Activated B cell treated with CpG ODN at 0.5 μM for 24 hours (primary cell): ENCODE data around the gene DAB1. TPM values are rescaled to one million over a fixed set of nuclear protein-coding genes. Genes with fewer than 3 reads are reported as not detected.

ENCODE experiments used
- ATAC-seq: fragments of 200-7000 bp; cut with Tn5 transposase; one replicate; pipeline ENCODE4 v1.10.0; 2021; ENCODE audit warnings: low read depth, mild to moderate bottlenecking, moderate library complexity
- CTCF ChIA-PET: fragments of 350-600 bp; sonication (Branson Sonifier 250); formaldehyde crosslinking; loops from one replicate; lab custom pipeline; 2021; ENCODE audit warnings: antibody characterized with exemption; lab: Charles Lee
- POLR2A ChIA-PET: fragments of 350-600 bp; sonication (Branson Sonifier 250); formaldehyde crosslinking; loops from one replicate; lab custom pipeline; 2021; ENCODE audit warnings: antibody characterized with exemption; lab: Charles Lee
- DNase-seq: peaks from one replicate; pipeline ENCODE4 v3.0.0; 2022
- H3K27ac Mint-ChIP-seq: one replicate; pipeline ENCODE4 v1.8.0; 2020; ENCODE audit warnings: mixed read lengths
- H3K27me3 Mint-ChIP-seq: one replicate; pipeline ENCODE4 v1.8.0; 2021; ENCODE audit warnings: mixed read lengths
- H3K36me3 Mint-ChIP-seq: one replicate; pipeline ENCODE4 v1.8.0; 2021; ENCODE audit warnings: low read depth, mixed read lengths
- H3K4me1 Mint-ChIP-seq: one replicate; pipeline ENCODE4 v1.8.0; 2021; ENCODE audit warnings: mixed read lengths
- H3K4me3 Mint-ChIP-seq: one replicate; pipeline ENCODE4 v1.8.0; 2020; ENCODE audit warnings: mild to moderate bottlenecking, mixed read lengths
- H3K9me3 Mint-ChIP-seq: one replicate; pipeline ENCODE4 v1.8.0; 2020; ENCODE audit warnings: mixed read lengths
- intact Hi-C: fragments of 100-400 bp; cut with micrococcal nuclease; formaldehyde crosslinking; loops from one replicate; pipeline ENCODE4 v1.15.1; 2024
- total RNA-seq: library from RNA; stranded (reverse); gene quantifications from 2 replicates; pipeline ENCODE4 v1.2.3, GENCODE V29; 2022
- TF ChIP-seq, protein P1 (sequence below): fragments of 200-600 bp; IDR thresholded peaks from one replicate; pipeline ENCODE4 v1.8.0; 2022; ENCODE audit warnings: antibody characterized with exemption, mild to moderate bottlenecking

DAB1 gene
- total RNA-seq, 1 donor from 2014 or later, result not detected

DNA sequence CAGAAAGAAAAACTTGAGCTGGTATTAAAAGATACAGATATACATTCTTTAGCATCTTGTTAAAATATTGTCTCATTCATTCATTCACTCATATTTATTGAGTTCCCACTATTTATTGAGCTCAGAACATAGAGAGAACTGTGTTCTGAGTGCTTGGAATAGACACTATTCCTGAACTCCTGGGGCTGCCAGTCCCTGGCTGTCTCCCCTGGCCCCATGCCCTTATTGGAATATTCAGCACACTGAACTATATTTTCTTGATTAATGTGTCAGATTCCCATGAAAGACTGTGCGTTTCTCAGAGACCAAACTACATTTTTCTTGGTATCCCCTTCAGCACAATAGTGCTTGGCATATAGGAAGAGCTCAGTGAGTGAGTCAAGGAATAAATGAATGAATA lies 44.0 kb upstream of the DAB1 start:
- ATAC-seq (no peak), DNase-seq (no peak)
- Mint-ChIP-seq H3K4me1 (no peaks in the 10 kb centered on the region), H3K36me3 (no peaks in the 10 kb centered on the region), H3K27ac (no peak overlapping the region), H3K4me3 (no peak overlapping the region), H3K9me3 (no peaks in the 10 kb centered on the region), H3K27me3 (peaks cover 3% of the 10 kb centered on the region)
- TF ChIP-seq, protein P1, sequence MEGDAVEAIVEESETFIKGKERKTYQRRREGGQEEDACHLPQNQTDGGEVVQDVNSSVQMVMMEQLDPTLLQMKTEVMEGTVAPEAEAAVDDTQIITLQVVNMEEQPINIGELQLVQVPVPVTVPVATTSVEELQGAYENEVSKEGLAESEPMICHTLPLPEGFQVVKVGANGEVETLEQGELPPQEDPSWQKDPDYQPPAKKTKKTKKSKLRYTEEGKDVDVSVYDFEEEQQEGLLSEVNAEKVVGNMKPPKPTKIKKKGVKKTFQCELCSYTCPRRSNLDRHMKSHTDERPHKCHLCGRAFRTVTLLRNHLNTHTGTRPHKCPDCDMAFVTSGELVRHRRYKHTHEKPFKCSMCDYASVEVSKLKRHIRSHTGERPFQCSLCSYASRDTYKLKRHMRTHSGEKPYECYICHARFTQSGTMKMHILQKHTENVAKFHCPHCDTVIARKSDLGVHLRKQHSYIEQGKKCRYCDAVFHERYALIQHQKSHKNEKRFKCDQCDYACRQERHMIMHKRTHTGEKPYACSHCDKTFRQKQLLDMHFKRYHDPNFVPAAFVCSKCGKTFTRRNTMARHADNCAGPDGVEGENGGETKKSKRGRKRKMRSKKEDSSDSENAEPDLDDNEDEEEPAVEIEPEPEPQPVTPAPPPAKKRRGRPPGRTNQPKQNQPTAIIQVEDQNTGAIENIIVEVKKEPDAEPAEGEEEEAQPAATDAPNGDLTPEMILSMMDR, result no peak
- intact Hi-C loops, result no loop called here
- ChIA-PET CTCF (no interaction called here), POLR2A (no interaction called here)

DNA sequence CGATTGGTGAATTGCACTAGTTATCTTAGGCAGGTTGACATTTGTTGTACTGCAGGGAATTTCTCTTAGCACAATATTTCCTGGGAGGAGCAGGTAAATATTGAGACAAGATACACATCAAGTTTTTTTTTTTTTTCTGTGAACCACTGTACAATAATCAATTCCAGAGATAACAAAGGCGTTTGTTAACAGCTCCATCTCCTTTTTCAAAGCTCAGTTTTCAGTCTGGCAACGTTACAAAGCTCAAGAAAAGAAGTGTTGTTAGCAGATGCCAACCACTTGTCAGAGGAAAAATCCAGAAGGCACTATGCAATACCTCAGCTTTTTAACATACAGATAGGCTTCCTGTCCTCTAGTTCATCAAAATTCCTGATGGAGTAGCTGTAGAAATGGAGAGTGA lies 40.9 kb upstream of the DAB1 start:
- H3K4me1 Mint-ChIP-seq, result no peaks in the 10 kb centered on the region
- H3K4me3 Mint-ChIP-seq, result no peak overlapping the region
- no peaks in the 10 kb centered on the region for H3K9me3 Mint-ChIP-seq
- ChIA-PET POLR2A (no interaction called here), CTCF (no interaction called here)
- H3K36me3 Mint-ChIP-seq, result no peaks in the 10 kb centered on the region
- intact Hi-C loops, result no loop called here
- no peak for ATAC-seq
- H3K27me3 Mint-ChIP-seq, result peaks cover 3% of the 10 kb centered on the region
- H3K27ac Mint-ChIP-seq, result no peak overlapping the region
- DNase-seq, result no peak
- TF ChIP-seq, protein P1, result no peak

DNA sequence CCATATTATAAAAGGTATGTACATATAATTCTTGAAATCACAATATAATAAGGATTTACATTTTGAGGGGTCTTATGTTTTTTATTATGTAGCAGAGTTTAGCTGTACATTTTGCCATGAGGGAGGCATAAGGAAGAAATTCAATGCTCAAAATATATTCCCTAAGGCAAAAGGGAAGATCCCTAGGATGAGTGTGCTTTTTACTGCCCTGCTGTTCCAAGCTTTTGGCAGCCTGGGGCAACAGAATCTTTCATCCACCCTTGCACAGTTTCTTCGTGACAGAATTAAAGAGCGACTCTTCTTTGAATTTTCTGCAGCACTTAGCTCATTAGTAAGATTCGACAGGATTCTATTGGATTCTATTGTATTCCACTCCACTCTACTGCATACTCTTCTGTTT lies 39.5 kb upstream of the DAB1 start:
- CTCF ChIA-PET, result no interaction called here
- TF ChIP-seq, protein P1, result no peak
- POLR2A ChIA-PET, result no interaction called here
- H3K36me3 Mint-ChIP-seq, result no peaks in the 10 kb centered on the region
- no peak overlapping the region for H3K27ac Mint-ChIP-seq
- DNase-seq (no peak), ATAC-seq (no peak)
- H3K4me3 Mint-ChIP-seq, result no peak overlapping the region
- H3K27me3 Mint-ChIP-seq, result peaks cover 3% of the 10 kb centered on the region
- no peaks in the 10 kb centered on the region for H3K4me1 Mint-ChIP-seq
- intact Hi-C loops, result no loop called here
- no peaks in the 10 kb centered on the region for H3K9me3 Mint-ChIP-seq

DNA sequence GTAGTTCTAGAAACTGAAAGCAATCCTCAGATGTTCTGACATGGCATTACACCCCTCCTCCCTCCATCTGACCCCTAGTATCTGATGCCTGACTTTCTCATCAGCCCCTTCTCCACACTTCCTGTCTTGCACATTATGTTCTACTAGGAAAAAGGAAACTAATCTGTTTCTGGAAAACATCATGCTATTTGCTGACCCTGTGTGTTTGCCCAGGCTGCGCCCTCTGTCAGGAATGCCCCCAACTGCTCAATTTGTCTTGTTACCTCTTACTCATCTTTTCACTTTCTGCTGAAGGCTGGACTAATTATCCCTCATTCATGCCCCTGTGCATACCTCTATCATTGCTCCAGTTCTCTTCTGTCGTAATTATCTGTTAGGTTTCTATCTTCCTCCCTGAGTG lies 37.5 kb upstream of the DAB1 start:
- Mint-ChIP-seq H3K27me3 (peaks cover 3% of the 10 kb centered on the region), H3K36me3 (no peaks in the 10 kb centered on the region), H3K27ac (no peak overlapping the region), H3K9me3 (peaks cover 6% of the 10 kb centered on the region), H3K4me1 (no peaks in the 10 kb centered on the region), H3K4me3 (no peak overlapping the region)
- DNase-seq (no peak), ATAC-seq (no peak)
- CTCF ChIA-PET, result no interaction called here
- POLR2A ChIA-PET, result no interaction called here
- intact Hi-C loops, result no loop called here
- TF ChIP-seq, protein P1, result no peak

DNA sequence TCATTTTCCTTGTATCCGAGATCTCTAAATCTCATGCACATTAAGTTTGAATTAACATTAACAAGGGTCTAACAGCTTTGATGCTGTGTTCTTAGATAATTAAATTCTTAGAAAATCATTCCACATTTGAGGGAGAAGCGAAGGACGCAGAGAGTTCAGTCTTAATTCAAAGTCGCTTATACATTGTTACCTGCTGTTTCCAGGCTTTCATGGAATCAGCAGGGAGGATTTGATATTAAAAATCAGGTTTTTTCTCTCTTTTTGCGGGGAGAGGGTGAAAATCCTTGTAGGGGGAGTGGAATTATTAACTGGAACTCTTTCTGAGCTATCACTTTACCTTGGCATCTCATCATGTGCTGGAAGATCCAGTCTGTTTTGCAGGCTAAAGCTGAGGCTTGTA lies 27.7 kb upstream of the DAB1 start:
- Mint-ChIP-seq H3K27me3 (no peaks in the 10 kb centered on the region), H3K4me3 (no peak overlapping the region), H3K4me1 (no peaks in the 10 kb centered on the region), H3K9me3 (no peaks in the 10 kb centered on the region), H3K27ac (no peak overlapping the region), H3K36me3 (no peaks in the 10 kb centered on the region)
- ATAC-seq (no peak), DNase-seq (no peak)
- intact Hi-C loops, result no loop called here
- CTCF ChIA-PET, result no interaction called here
- TF ChIP-seq, protein P1, result no peak
- POLR2A ChIA-PET, result no interaction called here
